ENCODE data around the gene ATP2C2. TPM values are rescaled to one million over a fixed set of nuclear protein-coding genes. Genes with fewer than 3 reads are reported as not detected.
"Not testable (repeated sequence)": the region's sequence is repeated elsewhere in the genome, so short reads cannot be mapped to it uniquely, and the experiment has no call there.

The ATP2C2 gene
- total and polyA plus RNA-seq, 8 donors = 1.1 to 141 (median 4.2) TPM; not detected in 2

DNA sequence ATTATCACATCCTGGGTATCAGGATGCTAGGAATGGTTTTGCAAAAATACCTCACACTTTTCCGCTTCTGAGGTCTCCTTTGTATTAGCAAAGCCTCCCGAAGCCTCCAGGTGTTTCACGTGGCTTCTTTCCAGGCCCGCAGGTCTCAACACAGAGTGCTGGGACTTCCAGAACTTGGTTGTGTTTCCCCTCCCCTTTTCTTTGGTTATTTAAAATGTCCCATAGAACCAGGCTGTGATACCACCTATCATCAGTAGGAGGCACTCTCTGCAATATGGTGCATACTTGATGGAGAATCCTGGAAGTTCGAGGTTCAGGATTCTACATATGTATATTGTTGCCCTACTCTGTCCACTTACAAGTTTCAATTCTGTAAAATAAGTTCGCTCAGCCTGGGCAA is 28.8 kb downstream of the ATP2C2 start:
- WGBS, 5 donors = 86 to 89% (median 87%) methylated on average over 6 of the region's 6 CpGs
- H3K9me3 ChIP-seq = no peaks in the 10 kb centered on the region

DNA sequence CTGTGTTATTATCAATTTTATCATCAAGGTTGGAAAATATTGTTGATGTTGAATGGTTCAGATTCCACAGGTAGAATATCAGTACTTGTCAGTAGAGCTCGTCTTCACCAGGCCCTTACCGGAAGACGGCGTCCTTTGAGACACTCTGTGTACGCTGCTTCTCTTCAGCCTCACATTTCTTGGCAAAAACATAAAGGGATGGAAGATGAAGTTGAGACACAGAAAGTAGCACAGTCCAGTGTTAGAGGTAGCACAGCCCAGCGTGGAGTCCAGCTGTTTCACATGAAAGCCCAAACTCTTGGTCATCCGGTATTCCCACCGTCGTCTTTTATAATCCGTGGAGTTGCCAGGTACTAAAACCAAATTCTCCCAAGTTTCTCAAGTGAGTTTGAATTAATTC is 30.4 kb downstream of the ATP2C2 start:
- no peak for DNase-seq
- Histone ChIP-seq H3K27ac (no peak overlapping the region), H3K9me3 (no peaks in the 10 kb centered on the region), H3K27me3 (peaks cover 0 to 21% (median 0%) of the 10 kb centered on the region in 3 donors), H3K4me1 (peaks cover 0 to 8% (median 0%) of the 10 kb centered on the region in 4 donors), H3K4me3 (no peak overlapping the region), H3K36me3 (no peaks in the 10 kb centered on the region)
- intact Hi-C loops (cut with DNase I; ENCODE audit: low total_unique reads) = no loop called here
- TF ChIP-seq EP300 (IDR thresholded peaks at IDR 0.05) (no peak), POLR2A (IDR thresholded peaks at IDR 0.05) (no peak)
- WGBS, 5 donors = 63 to 75% (median 67%) methylated on average over 10 of the region's 10 CpGs

More for the DNA sequence above, 28.8 kb downstream of the ATP2C2 start:
- no peak for DNase-seq
- no peak for TF ChIP-seq EP300 (IDR thresholded peaks at IDR 0.05)
- no peak for TF ChIP-seq POLR2AphosphoS5 (IDR thresholded peaks at IDR 0.05)
- TF ChIP-seq, protein P1, sequence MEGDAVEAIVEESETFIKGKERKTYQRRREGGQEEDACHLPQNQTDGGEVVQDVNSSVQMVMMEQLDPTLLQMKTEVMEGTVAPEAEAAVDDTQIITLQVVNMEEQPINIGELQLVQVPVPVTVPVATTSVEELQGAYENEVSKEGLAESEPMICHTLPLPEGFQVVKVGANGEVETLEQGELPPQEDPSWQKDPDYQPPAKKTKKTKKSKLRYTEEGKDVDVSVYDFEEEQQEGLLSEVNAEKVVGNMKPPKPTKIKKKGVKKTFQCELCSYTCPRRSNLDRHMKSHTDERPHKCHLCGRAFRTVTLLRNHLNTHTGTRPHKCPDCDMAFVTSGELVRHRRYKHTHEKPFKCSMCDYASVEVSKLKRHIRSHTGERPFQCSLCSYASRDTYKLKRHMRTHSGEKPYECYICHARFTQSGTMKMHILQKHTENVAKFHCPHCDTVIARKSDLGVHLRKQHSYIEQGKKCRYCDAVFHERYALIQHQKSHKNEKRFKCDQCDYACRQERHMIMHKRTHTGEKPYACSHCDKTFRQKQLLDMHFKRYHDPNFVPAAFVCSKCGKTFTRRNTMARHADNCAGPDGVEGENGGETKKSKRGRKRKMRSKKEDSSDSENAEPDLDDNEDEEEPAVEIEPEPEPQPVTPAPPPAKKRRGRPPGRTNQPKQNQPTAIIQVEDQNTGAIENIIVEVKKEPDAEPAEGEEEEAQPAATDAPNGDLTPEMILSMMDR (IDR thresholded peaks at IDR 0.05) = no peak
- TF ChIP-seq POLR2A (IDR thresholded peaks at IDR 0.05) = no peak
- intact Hi-C loops (cut with DNase I; ENCODE audit: low total_unique reads) = no loop called here
- Histone ChIP-seq H3K36me3 (no peaks in the 10 kb centered on the region), H3K4me3 (no peak overlapping the region), H3K4me1 (peaks cover 0 to 8% (median 0%) of the 10 kb centered on the region in 4 donors), H3K27me3 (peaks cover 0 to 31% (median 0%) of the 10 kb centered on the region in 3 donors), H3K27ac (no peak overlapping the region)

DNA sequence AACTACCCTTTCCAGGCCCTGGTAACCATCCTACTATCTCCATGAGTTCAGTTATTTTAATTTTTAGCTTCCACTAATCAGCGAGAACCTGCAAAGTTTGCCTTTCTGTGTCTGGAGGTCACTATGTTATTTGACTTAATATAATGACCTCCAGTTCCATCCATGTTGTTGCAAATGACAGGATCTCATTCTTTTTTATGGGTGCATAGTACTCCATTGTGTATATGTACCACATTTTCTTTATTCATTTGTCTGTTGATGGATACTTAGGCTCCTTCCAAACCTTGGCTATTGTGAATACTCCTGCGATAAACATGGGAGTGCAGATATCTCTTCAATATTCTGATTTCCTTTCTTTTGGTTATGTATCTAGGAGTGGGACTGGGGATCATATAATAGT is 31.6 kb downstream of the ATP2C2 start:
- H3K27me3 ChIP-seq = peaks cover 0 to 20% (median 0%) of the 10 kb centered on the region in 3 donors
- DNase-seq; H3K27ac ChIP-seq; intact Hi-C loops (cut with DNase I; ENCODE audit: low total_unique reads); H3K4me1 ChIP-seq; H3K9me3 ChIP-seq; H3K4me3 ChIP-seq; H3K36me3 ChIP-seq: not testable (repeated sequence)
- WGBS, 5 donors = 51 to 96% (median 74%) methylated on average over 2 of the region's 2 CpGs

DNA sequence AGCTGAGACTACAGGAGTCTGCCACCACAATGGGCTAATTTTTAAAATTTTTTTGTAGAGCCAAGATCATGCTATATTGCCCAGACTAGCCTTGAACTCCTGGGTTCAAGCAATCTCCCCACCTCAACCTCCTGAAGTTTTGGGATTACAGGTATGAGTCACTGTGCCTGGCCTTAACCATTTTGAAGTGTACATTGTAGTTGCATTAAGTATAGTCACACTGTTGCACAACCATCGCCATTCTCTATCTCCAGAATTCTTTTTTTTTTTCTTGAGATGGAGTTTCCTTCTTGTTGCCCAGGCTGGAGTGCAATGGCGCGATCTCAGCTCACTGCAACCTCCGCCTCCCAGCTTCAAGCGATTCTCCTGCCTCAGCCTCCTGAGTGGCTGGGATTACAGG is 35.1 kb downstream of the ATP2C2 start:
- H3K36me3 ChIP-seq; H3K27ac ChIP-seq; H3K9me3 ChIP-seq; H3K4me3 ChIP-seq; H3K4me1 ChIP-seq; DNase-seq; intact Hi-C loops (cut with DNase I; ENCODE audit: low total_unique reads): not testable (repeated sequence)
- WGBS, 5 donors = 95 to 99% (median 97%) methylated on average over 5 of the region's 5 CpGs
- H3K27me3 ChIP-seq = peaks cover 0 to 35% (median 0%) of the 10 kb centered on the region in 3 donors

DNA sequence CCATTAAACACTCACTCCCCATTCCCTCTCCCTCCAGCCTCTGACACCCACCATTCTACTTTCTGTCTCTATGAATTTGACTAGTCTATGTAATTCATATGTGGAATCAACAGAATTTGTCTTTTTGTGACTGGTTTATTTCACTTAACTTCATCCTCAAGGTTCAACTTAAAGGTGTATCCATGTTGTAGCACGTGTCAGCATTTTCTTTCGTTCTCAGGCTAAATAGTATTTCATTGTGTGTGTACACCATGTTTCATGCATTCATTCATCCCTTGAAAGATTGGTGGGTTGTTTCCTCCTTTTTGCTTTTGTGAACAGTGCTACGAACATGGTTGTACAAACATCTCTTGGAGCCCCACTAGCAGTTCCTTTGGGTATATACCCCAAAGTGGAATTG is 36.0 kb downstream of the ATP2C2 start:
- intact Hi-C loops (cut with DNase I; ENCODE audit: low total_unique reads) = no loop called here
- H3K9me3 ChIP-seq = no peaks in the 10 kb centered on the region
- no peak overlapping the region for H3K27ac ChIP-seq
- peaks cover 0 to 35% (median 0%) of the 10 kb centered on the region in 3 donors for H3K27me3 ChIP-seq
- no peak for DNase-seq
- WGBS, 5 donors = 90 to 96% (median 93%) methylated on average over 3 of the region's 3 CpGs
- H3K4me1 ChIP-seq = no peaks in the 10 kb centered on the region
- TF ChIP-seq POLR2A (IDR thresholded peaks at IDR 0.05) (no peak), POLR2AphosphoS5 (IDR thresholded peaks at IDR 0.05) (no peak), EP300 (IDR thresholded peaks at IDR 0.05) (no peak)
- TF ChIP-seq, protein P1 (IDR thresholded peaks at IDR 0.05) = no peak
- no peaks in the 10 kb centered on the region for H3K36me3 ChIP-seq
- no peak overlapping the region for H3K4me3 ChIP-seq

DNA sequence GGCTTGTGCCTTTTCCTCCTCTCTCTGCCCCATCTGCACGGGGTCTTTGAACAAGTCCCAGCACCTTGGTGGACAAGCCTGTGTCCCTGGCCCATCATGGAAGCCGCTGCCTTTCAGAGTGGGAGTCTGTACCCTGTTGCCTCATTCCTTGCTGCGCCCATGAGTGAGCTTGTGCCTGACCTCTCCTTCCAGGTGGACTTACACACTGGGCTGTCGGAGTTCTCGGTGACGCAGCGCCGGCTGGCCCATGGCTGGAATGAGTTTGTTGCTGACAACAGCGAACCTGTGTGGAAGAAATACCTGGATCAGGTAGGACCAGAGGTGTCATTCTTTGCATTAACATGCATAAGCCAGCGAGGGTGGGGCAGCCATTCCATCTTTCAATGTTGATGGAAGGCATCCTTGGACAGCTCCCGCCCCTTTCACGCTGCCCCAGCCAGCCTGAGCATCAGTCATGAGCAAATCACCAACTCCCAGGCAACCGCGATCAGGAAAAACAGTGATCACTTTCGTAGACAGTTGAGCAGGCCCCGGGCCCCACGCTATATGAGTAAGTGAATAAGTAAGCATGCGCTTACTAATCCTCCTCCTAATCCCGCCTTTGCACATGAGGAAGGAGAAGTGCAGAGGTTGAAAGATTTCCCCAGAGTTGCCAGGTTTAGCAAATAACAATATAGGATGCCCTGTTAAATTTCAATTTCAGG is 36.8 kb downstream of the ATP2C2 start:
- DNase-seq = no peak
- Histone ChIP-seq H3K9me3 (no peaks in the 10 kb centered on the region), H3K4me3 (no peak overlapping the region), H3K27ac (no peak overlapping the region), H3K36me3 (no peaks in the 10 kb centered on the region), H3K27me3 (peaks cover 0 to 35% (median 0%) of the 10 kb centered on the region in 3 donors), H3K4me1 (no peaks in the 10 kb centered on the region)
- TF ChIP-seq POLR2AphosphoS5 (IDR thresholded peaks at IDR 0.05) (no peak), POLR2A (IDR thresholded peaks at IDR 0.05) (no peak), EP300 (IDR thresholded peaks at IDR 0.05) (no peak)
- TF ChIP-seq, protein P1 (IDR thresholded peaks at IDR 0.05) = no peak
- intact Hi-C loops (cut with DNase I; ENCODE audit: low total_unique reads) = no loop called here
- 81 to 92% (median 91%) methylated on average over 14 to 19 of the region's 19 CpGs for WGBS, 5 donors
